CD4-positive, alpha-beta T cell (primary cell): ENCODE data around the gene MRPS18B. TPM values are rescaled to one million over a fixed set of nuclear protein-coding genes. Genes with fewer than 3 reads are reported as not detected.

Experiments used
- ATAC-seq: fragments of 200-7000 bp; cut with Tn5 transposase; one replicate; pipeline ENCODE4 v1.10.0; 2022; ENCODE audit warnings: mild to moderate bottlenecking; ENCODE audit not compliant: poor library complexity
- CTCF ChIA-PET: fragments of 350-600 bp; sonication (Branson Sonifier 250); formaldehyde crosslinking; loops from one replicate; lab custom pipeline; 2021; ENCODE audit warnings: antibody characterized with exemption, inconsistent platforms; lab: Charles Lee
- POLR2A ChIA-PET: fragments of 350-600 bp; sonication (Branson Sonifier 250); formaldehyde crosslinking; loops from one replicate; lab custom pipeline; 2021; ENCODE audit warnings: antibody characterized with exemption, inconsistent platforms; lab: Charles Lee
- DNase-seq, 14 experiments: peaks; one replicate each; pipeline ENCODE4 v3.0.0-alpha.2; 2013 to 2020; ENCODE audit warnings: mixed read lengths in 2 of 14
- H3K27ac ChIP-seq, 2 donors: one replicate each; pipeline versions ENCODE4 v1.5.1 to v1.7.0; 2013; ENCODE audit warnings: low read length in 2 of 2, low read depth in 1 of 2, mild to moderate bottlenecking in 1 of 2
- H3K27me3 ChIP-seq, 2 experiments: 1 replicate in 1 of 2; 2 replicates in 1 of 2; pipeline versions ENCODE4 v1.6.1 to v1.7.0; 2013; ENCODE audit warnings: low read length in 2 of 2, control low read depth in 1 of 2, mild to moderate bottlenecking in 1 of 2, moderate library complexity in 1 of 2; ENCODE audit not compliant: insufficient read depth in 2 of 2, control insufficient read depth in 1 of 2
- H3K36me3 ChIP-seq: one replicate; pipeline ENCODE4 v1.6.1; 2013; ENCODE audit warnings: low read length, control low read depth; ENCODE audit not compliant: insufficient read depth
- H3K4me1 ChIP-seq: one replicate; pipeline ENCODE4 v1.6.1; 2013; ENCODE audit warnings: low read length, control low read depth; ENCODE audit not compliant: insufficient read depth
- H3K4me3 ChIP-seq: one replicate; pipeline ENCODE4 v1.5.1; 2013; ENCODE audit warnings: mild to moderate bottlenecking, low read length, moderate library complexity
- H3K9me3 ChIP-seq, 2 experiments: 1 replicate in 1 of 2; 2 replicates in 1 of 2; pipeline versions ENCODE4 v1.6.1 to v1.7.0; 2013; ENCODE audit warnings: low read length in 2 of 2, mild to moderate bottlenecking in 2 of 2, control low read depth in 1 of 2, moderate library complexity in 1 of 2; ENCODE audit not compliant: control insufficient read depth in 1 of 2, insufficient read depth in 1 of 2
- H3K27ac Mint-ChIP-seq: one replicate; pipeline ENCODE4 v1.8.0; 2020; ENCODE audit warnings: mixed read lengths
- H3K27me3 Mint-ChIP-seq: one replicate; pipeline ENCODE4 v1.8.0; 2021; ENCODE audit warnings: mixed read lengths
- H3K36me3 Mint-ChIP-seq: one replicate; pipeline ENCODE4 v1.8.0; 2021; ENCODE audit warnings: low read depth, mixed read lengths
- H3K4me1 Mint-ChIP-seq: one replicate; pipeline ENCODE4 v1.8.0; 2021; ENCODE audit warnings: low read depth, mixed read lengths
- H3K4me3 Mint-ChIP-seq: one replicate; pipeline ENCODE4 v1.8.0; 2020; ENCODE audit warnings: mild to moderate bottlenecking, mixed read lengths
- H3K9me3 Mint-ChIP-seq: one replicate; pipeline ENCODE4 v1.8.0; 2020; ENCODE audit warnings: mixed read lengths
- intact Hi-C, 2 experiments: fragments of 100-400 bp; cut with DNase I in 1 of 2; cut with micrococcal nuclease in 1 of 2; formaldehyde crosslinking; loops; one replicate each; pipeline versions ENCODE4 v1.15.1 to v1.9.0; 2023 to 2025; cut with DNase I, micrococcal nuclease
- total RNA-seq, 174 experiments: library from RNA in 2 of 174; stranded (reverse) in 2 of 174; gene quantifications; one replicate each; pipeline ENCODE4 v1.2.3 and lab custom pipeline; 2021 to 2026
- TF ChIP-seq, protein P1 (sequence below): fragments of 200-600 bp; IDR thresholded peaks from one replicate; pipeline ENCODE4 v1.8.0; 2022; ENCODE audit warnings: antibody characterized with exemption, mild to moderate bottlenecking

Gene MRPS18B
- total RNA-seq, 2 experiments from 2014 or later: 15.3 to 15.5 TPM

DNA sequence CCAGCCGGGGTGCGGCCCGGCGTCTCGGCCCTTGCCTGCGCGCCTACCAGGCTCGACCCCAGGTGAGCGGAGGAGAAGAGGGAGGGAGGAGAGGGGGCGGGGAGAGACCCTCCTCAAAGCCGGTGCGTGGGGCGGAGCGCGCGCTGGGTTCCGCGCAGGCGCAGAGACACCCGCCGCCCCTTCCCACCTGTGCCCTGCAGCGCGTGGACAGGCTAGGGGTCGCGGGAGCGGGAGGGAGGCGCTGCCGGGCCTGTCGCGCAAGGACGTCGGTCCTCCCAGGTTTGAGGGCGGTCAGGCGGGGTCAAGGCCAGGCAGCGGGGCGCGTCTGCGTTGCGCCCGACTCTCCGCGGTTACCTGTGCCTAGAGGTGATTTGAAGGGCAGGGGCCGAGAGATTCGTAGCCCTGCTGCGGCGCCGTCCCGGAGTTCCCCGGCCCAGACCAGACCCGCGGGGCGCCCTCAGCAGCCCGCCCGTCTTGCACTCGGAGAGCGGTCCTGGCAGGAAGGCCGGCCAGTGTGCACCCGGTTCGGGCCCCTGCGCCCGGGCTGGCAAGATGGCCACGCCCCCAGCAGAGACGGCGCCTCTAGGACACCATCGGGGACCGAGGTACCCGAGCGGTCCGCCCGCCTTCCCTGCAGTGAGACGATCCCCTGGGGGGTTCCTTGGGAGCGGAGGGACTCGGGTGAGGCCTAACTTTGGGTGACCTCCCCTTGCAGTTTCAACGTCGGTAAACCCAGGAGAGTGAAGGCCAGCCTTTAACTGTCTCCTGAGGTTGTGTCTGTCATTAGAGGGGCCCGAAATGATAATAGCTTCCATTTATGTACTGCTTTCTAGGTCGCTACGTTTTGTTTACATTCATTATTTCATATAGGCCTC lies 29.8 kb downstream of the MRPS18B start:
- Mint-ChIP-seq H3K27ac (peak overlapping the region; percentile 89), H3K4me1 (peaks cover 23% of the 10 kb centered on the region), H3K27me3 (no peaks in the 10 kb centered on the region), H3K9me3 (no peaks in the 10 kb centered on the region), H3K4me3 (peak overlapping the region; percentile 93), H3K36me3 (peaks cover 57% of the 10 kb centered on the region)
- Histone ChIP-seq H3K27ac (peak overlapping the region; percentile 86 to 91), H3K4me3 (peak overlapping the region; percentile 85), H3K9me3 (no peaks in the 10 kb centered on the region), H3K27me3 (no peaks in the 10 kb centered on the region), H3K4me1 (peaks cover 23% of the 10 kb centered on the region), H3K36me3 (peaks cover 30% of the 10 kb centered on the region)
- DNase-seq: peak; percentile 33 to 86 (median 70)
- peak; percentile 65 for ATAC-seq
- intact Hi-C loops: loop anchor here in 1 of 2 experiments (1.0 to 2.0 kb wide), 2 partner anchors 20 to 25 kb away; partner anchors contain the start of gene DHX16
- CTCF ChIA-PET: interaction anchor here (0.6 to 1.5 kb wide), 5 partner anchors 21 to 83 kb away, joined by 3 to 8 read pairs (median 3); partner anchors contain the start of gene DHX16
- TF ChIP-seq, protein P1, sequence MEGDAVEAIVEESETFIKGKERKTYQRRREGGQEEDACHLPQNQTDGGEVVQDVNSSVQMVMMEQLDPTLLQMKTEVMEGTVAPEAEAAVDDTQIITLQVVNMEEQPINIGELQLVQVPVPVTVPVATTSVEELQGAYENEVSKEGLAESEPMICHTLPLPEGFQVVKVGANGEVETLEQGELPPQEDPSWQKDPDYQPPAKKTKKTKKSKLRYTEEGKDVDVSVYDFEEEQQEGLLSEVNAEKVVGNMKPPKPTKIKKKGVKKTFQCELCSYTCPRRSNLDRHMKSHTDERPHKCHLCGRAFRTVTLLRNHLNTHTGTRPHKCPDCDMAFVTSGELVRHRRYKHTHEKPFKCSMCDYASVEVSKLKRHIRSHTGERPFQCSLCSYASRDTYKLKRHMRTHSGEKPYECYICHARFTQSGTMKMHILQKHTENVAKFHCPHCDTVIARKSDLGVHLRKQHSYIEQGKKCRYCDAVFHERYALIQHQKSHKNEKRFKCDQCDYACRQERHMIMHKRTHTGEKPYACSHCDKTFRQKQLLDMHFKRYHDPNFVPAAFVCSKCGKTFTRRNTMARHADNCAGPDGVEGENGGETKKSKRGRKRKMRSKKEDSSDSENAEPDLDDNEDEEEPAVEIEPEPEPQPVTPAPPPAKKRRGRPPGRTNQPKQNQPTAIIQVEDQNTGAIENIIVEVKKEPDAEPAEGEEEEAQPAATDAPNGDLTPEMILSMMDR: no peak
- POLR2A ChIA-PET: interaction anchor here (0.6 to 1.7 kb wide), 8 partner anchors 25 to 106 kb away, joined by 3 to 10 read pairs (median 4); partner anchors contain the start of genes MRPS18B and PPP1R10

DNA sequence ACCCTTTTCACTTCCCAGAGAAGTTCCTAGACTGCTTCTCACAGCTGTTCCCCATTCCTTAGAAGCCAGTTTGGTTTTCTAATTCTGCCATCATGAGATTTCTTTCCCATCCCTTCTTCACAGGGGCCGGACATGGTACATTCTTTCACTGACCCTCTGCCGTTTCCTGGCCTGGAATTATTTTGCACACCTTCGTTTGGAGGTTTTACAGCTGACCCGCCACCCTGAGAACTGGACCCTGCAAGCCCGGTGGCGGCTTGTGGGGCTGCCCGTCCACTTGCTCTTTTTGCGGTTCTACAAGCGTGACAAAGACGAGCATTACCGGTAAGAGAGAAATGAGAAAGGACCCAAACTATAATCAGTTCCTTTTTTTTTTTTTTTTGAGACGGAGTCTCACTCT lies 33.5 kb downstream of the MRPS18B start:
- Histone ChIP-seq H3K27ac (no peak overlapping the region), H3K9me3 (no peaks in the 10 kb centered on the region), H3K4me3 (no peak overlapping the region), H3K36me3 (peaks cover 53% of the 10 kb centered on the region), H3K27me3 (no peaks in the 10 kb centered on the region), H3K4me1 (peaks cover 21% of the 10 kb centered on the region)
- Mint-ChIP-seq H3K4me3 (peak overlapping the region; percentile 67), H3K27me3 (no peaks in the 10 kb centered on the region), H3K9me3 (no peaks in the 10 kb centered on the region), H3K36me3 (peaks cover 70% of the 10 kb centered on the region), H3K27ac (peak overlapping the region; percentile 44), H3K4me1 (peaks cover 15% of the 10 kb centered on the region)
- TF ChIP-seq, protein P1: no peak
- CTCF ChIA-PET: interaction anchor here (0.7 to 2.3 kb wide), 4 partner anchors 25 to 84 kb away, joined by 3 to 9 read pairs (median 4); no protein-coding TSS in a partner anchor
- intact Hi-C loops: no loop called here
- POLR2A ChIA-PET: interaction anchor here (0.9 to 1.6 kb wide), 2 partner anchors 34 to 36 kb away, joined by 3 to 7 read pairs; partner anchors contain the start of genes MRPS18B and PPP1R10
- ATAC-seq (no peak), DNase-seq (no peak)

DNA sequence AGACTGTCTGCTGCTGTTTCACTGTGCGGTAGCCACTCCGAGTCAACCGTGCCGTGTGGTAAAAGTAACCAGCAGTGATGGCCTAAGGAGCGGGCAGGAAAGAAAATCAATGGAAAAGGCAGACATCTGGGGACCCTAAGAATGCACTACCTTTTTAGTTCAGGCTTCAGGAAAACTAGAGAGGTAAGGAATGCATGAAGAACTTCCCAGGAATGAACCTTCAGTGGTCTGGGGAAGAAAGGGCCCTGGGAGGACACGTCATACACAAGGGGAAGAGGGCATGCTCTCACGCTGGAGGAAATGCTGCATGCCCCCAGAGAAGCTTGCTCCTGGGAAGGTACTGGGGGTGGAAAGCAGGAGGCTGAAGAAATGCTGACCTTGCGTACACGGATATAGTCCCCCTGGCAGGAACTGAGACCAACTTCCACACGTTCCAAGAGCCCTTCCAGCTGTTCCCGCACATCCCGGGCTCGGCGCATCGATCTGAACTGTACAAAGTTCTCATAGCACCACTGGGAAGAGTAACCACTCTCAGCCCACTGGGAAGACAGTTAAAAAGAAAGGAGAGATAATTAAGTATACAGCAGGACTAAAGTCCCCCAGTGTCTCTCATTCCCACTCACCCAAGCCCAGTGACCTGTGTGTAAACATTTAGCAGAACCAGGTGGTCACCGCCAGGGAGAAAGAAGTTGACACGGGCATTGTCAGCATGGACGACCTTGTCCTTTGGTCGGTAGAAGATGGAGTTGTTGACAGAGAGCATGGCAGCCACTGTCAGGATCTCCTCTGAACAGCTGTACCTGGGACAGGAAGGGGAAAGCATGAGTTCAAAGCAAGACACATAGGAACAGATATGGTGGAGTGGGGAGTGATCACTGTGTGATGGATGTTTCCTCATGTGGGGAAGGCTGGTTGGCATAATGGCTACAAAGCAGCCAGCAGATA lies 37.4 kb downstream of the MRPS18B start:
- Mint-ChIP-seq H3K27me3 (no peaks in the 10 kb centered on the region), H3K9me3 (no peaks in the 10 kb centered on the region), H3K27ac (no peak overlapping the region), H3K36me3 (peaks cover 91% of the 10 kb centered on the region), H3K4me1 (no peaks in the 10 kb centered on the region), H3K4me3 (no peak overlapping the region)
- Histone ChIP-seq H3K4me3 (no peak overlapping the region), H3K4me1 (no peaks in the 10 kb centered on the region), H3K36me3 (peaks cover 84% of the 10 kb centered on the region), H3K9me3 (no peaks in the 10 kb centered on the region), H3K27ac (no peak overlapping the region), H3K27me3 (no peaks in the 10 kb centered on the region)
- ATAC-seq (no peak), DNase-seq (no peak)
- POLR2A ChIA-PET: interaction anchor here (0.5 kb wide), 1 partner anchor 56 kb away, joined by 3 read pairs; no protein-coding TSS in a partner anchor
- CTCF ChIA-PET: no interaction called here
- intact Hi-C loops: no loop called here
- TF ChIP-seq, protein P1: no peak
